NCI-H774 (cell line): ENCODE data around the gene FOXI3.

ENCODE experiments used
- DNase-seq: peaks from one replicate; lab custom pipeline; 2025; lab: John Stamatoyannopoulos, UW

The FOXI3 gene

DNA sequence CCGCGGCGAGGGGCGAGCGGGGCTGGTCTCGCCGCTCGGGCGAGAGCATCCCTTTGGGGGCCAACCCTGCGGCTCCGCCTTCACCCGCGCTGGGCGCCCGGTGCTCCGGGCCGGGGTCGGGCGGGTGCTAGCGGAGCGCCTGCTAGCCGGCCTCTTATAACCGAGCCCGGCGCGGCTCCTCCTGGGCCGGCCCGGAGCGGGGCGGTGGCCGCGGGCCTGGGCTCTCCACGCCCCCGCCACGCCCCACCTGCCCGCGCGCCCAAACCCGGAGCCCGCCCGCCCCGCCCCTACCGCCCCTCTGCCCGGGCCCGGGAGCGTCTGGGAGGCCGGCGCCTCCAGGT is at the start of gene FOXI3:
FOXI3 (minus strand) TSS at position 129 of the 341 bp plus-strand sequence. CDS start 158 bp downstream, outside the sequence.
- DNase-seq: peak; percentile 38

GRCh38 chr2:88500691-88501090 is 48.2 kb upstream of the FOXI3 start:
- DNase-seq: no peak

DNA sequence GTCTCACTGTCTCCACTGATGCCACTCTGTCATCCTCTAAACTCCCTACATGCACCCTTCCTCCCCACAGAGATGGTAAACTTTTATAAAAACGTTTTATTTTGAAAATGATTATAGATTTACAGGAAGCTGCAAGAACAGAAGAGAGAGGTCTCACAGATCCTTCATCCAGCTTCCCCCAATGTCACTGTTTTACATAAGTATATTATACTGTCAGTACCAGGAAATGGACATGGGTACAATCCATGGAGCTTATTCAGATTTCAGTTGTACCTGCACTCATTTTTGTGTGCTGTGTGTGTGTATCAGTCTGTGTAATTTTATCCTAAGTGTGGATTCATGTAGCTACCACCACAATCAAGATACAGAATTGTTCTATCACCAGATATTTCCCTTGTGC is 46.7 kb upstream of the FOXI3 start:
- DNase-seq: no peak

DNA sequence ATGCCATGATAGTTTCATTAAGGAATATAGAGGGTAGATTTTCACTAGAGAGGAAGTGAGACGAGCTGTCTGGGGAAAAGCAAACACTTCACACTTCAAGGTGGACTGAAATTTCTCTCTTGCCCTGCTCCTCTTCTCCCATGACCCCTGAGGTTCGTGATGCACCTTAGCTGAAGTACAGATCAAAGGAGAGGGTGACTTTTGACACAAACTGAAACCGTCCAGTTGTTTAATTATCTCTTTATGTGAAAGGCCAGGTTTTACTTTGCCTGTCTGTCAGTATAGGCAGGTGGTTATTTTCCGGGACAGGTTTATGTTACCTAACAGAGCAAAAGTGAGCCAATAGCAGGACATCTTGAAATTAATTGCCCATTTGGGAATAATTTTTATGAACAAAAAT is 41.0 kb upstream of the FOXI3 start:
- no peak for DNase-seq

DNA sequence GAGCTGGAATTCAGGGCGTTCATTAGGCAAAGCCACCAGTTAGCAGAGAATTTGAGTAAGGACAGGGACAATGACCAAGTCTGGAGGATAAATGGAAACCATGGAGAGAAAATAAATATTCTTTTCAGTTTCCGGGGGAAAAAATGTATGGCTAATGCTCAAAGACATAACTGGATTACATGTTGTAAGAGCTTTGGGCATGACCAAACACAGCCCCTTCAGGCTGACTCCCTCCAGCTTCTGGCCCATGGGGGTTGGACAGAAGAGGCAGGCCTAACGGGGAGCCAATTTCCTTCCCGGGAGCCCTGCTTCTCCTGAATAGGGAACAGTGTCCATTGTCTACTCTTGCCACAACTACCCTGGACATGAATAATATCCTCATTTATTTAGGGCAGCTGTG is 39.5 kb upstream of the FOXI3 start:
- no peak for DNase-seq

- no peak for DNase-seq
Observed at GRCh38 chr2:88489181-88489580, 36.7 kb upstream of the FOXI3 start.

GRCh38 chr2:88483200-88483599 is 30.7 kb upstream of the FOXI3 start:
- peak; percentile 24 for DNase-seq

- DNase-seq: peak; percentile 74
Observed at GRCh38 chr2:88481691-88482336, 29.3 kb upstream of the FOXI3 start.

GRCh38 chr2:88472811-88473210 is 20.3 kb upstream of the FOXI3 start:
- no peak for DNase-seq

- peak; percentile 15 for DNase-seq
Observed at GRCh38 chr2:88471083-88471942, 18.8 kb upstream of the FOXI3 start.

DNA sequence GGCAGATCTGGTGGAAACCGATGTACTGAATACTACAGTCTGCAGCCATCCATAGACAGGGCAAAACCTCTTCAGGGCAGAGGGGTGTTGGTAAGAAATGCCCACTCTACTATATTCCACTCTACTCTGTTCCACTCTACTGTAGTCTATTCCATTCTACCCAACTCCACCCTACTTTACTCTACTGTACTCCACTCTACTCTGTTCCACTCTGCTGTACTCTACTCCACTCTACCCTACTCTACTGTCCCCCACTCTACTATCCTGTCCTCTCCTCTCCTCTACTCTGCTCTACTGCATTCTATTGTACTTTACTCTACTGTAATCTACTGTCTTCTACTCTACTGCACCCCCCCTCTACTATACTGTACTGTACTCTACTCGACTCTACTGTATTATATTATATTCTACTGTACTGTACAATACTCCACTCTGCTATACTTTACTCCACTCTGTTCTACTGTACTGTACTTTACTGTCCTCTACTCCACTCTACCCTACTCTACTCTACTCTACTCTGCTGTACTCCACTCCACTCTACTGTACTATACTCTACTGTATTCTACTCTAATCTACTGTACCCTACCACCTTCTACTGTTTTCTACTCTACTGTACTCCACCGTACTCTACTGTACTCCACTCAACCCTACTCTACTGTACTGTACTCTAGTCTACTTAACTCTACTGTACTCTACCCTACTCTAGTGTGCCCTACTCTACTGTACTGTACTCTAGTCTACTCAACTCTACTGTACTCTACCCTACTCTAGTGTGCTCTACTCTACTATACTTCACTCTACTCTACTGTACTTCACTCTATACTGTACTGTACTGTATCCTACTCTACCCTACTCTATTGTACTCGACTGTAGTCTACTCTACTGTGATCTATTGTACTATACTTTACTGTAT is 17.0 kb upstream of the FOXI3 start:
- DNase-seq: no peak

DNA sequence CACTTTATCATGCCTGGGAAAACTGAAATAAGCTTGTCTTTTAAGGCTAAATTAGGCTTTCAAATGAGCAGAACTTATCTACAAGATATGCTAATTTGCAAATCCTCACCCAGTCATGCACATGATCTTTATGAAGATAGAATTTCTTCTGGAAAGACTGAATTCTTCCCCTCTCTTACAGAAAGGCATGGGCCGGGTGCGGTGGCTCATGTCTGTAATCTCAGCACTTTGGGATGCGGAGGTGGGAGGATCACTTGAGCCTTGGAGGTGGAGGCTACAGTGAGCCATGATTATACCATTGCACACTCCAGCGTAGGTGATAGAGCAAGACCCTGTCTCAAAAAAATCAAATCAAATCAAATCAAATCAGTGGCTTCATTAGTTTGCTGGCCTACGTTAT is 11.7 kb upstream of the FOXI3 start:
- DNase-seq: no peak

DNA sequence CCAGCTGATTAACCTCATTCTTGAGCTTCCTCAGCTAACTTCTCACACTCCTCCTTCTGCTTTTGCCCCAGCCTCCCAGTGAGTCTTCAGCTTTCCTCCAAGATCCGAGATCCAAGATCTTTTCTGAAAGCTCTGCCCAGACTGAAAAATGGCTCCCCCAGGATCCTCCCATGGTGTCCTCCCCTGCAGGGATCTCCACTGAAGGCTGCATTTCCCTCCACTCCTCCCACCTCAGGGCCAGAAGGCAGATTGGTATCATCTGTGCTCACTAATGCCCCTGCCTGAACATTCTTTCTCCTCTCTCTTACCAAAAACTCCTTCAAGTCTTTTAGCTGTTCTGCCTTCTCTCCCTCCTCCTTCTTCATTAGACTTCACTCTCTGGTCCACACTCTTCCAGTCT is 6.1 kb upstream of the FOXI3 start:
- no peak for DNase-seq

GRCh38 chr2:88452980-88453582 is 588 bp upstream of the FOXI3 start:
- DNase-seq: peak; percentile 6

- peak; percentile 30 for DNase-seq
Observed at GRCh38 chr2:88451811-88452564, 505 bp downstream of the FOXI3 start.

DNA sequence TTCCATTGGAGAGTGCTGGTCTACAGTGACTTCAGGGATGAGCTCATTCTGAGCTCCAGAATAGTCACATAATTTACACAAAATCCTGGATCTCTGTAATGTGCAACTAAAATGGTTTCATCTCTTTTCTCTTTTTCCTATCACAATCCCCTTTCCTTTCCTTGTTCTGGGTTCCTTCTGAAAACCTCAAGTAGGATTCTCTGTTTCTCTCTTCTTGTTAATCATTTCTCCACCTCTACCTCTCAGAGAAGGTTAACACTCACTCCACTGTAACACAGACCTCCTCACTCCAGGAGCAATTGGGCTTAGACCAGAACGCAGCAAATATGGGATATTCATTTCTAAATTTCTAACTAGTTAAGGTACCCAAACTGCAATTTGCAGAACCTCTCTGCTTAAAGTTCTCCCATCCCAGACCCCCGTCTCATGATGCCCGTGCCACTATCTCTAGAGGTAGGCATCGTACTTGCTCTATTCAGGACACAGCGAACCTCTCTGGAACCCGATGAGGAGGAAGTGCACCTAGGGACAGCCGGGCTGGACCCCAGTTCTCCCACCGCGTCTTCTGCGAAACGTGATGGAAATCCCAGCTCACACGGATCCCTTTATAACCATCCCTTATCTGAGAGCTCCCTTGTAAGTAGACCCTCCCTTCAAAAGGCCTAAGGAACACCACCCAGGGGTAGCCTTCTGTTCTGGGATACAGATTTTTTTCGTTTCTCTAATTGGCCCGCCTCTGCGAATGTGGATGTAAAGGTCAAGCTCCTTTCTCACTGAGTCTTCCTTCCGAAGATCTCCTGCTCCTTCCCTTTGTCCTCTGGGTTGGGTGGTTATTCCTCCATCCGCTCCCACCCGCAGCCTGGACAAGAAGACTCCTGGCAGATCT is 1.3 kb downstream of the FOXI3 start:
- DNase-seq: no peak

DNA sequence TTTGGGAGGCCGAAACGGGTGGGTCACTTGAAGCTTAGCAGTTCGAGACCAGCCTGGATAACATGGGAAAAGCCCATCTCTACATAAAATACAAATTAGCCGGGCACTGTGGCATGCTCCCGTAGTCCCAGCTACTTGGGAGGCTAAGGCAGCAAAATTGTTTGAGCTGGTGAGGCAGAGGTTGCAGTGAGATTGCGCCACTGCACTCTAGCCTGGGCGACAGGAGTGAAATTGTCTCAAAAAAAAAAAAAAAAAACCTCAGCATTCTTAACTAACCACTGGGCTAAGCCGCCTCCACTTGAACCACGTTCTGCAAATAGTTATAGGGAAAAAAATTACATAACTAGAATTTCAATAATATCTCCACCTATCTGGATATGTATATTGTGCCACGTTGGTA is 2.3 kb downstream of the FOXI3 start:
- no peak for DNase-seq

- DNase-seq: no peak
Observed at GRCh38 chr2:88448248-88448647, 4.2 kb downstream of the FOXI3 start.

GRCh38 chr2:88443353-88443938 is 9.0 kb downstream of the FOXI3 start:
- DNase-seq: no peak

- DNase-seq: no peak
Observed at GRCh38 chr2:88442473-88442872, 10.0 kb downstream of the FOXI3 start.
